Osteoblast (primary cell): Measurements from ENCODE around the gene CFAP97D2. TPM values are rescaled to one million over a fixed set of nuclear protein-coding genes. Genes with fewer than 3 reads are reported as not detected.
"Not testable (repeated sequence)": the region's sequence is repeated elsewhere in the genome, so short reads cannot be mapped to it uniquely, and the experiment has no call there.

Experiments
- DNase-seq: peaks from one replicate; pipeline ENCODE4 v3.0.0; 2011; ENCODE audit warnings: low spot score, mixed read lengths; ENCODE audit not compliant: insufficient read length; ENCODE audit errors: missing footprints
- H2AFZ ChIP-seq: 2 replicates; pipeline ENCODE4 v1.6.0; 2011; ENCODE audit warnings: mild to moderate bottlenecking, low read length
- H3K27ac ChIP-seq: 2 replicates; pipeline ENCODE4 v1.5.1; 2011; ENCODE audit warnings: mild to moderate bottlenecking, low read depth, low read length, moderate library complexity
- H3K27me3 ChIP-seq: 2 replicates; pipeline ENCODE4 v1.6.0; 2012; ENCODE audit warnings: mild to moderate bottlenecking, control low read depth, inconsistent platforms, low read length, moderate library complexity; ENCODE audit not compliant: insufficient read depth
- H3K36me3 ChIP-seq: 2 replicates; pipeline ENCODE4 v1.5.1; 2011; ENCODE audit warnings: mild to moderate bottlenecking, low read length, control low read depth, moderate library complexity; ENCODE audit not compliant: insufficient read depth
- H3K4me1 ChIP-seq: 2 replicates; pipeline ENCODE4 v1.5.1; 2011; ENCODE audit warnings: mild to moderate bottlenecking, low read length, control low read depth, moderate library complexity; ENCODE audit not compliant: insufficient read depth
- H3K4me2 ChIP-seq: 2 replicates; pipeline ENCODE4 v1.6.0; 2011; ENCODE audit warnings: mild to moderate bottlenecking, low read length; ENCODE audit not compliant: insufficient read depth
- H3K4me3 ChIP-seq: fragments of 200-600 bp; sonication (generic); 3 replicates; pipeline ENCODE4 v1.5.1; 2012; ENCODE audit warnings: mild to moderate bottlenecking, low read length, inconsistent platforms; ENCODE audit not compliant: insufficient read depth
- H3K79me2 ChIP-seq: 2 replicates; pipeline ENCODE4 v1.6.0; 2012; ENCODE audit warnings: mild to moderate bottlenecking, low read length, control low read depth, inconsistent platforms; ENCODE audit not compliant: insufficient read depth
- H3K9me3 ChIP-seq: 2 replicates; pipeline ENCODE4 v1.5.1; 2011; ENCODE audit warnings: low read depth, low read length, control low read depth
- H4K20me1 ChIP-seq: 2 replicates; pipeline ENCODE4 v1.6.0; 2012; ENCODE audit warnings: mild to moderate bottlenecking, low read length, control low read depth; ENCODE audit not compliant: insufficient read depth
- CTCF ChIP-seq: IDR thresholded peaks from 2 replicates; pipeline ENCODE4 v1.5.1; 2011; ENCODE audit warnings: mild to moderate bottlenecking, low read depth, low read length, moderate library complexity; ENCODE audit errors: extremely low read depth
- total RNA-seq: library from RNA; depleted of rRNA; stranded (reverse); fragments of >200 nt; gene quantifications from 2 replicates; pipeline ENCODE4 v1.2.3, GENCODE V29; 2012

CFAP97D2 gene
- total RNA-seq, 1 donor = not detected

- TF ChIP-seq CTCF = no peak
- Histone ChIP-seq H3K4me2 (no peak overlapping the region), H3K36me3 (no peaks in the 10 kb centered on the region), H3K9me3 (no peaks in the 10 kb centered on the region), H3K4me1 (no peaks in the 10 kb centered on the region), H3K4me3 (no peak overlapping the region), H2AFZ (no peak overlapping the region), H3K27me3 (peaks cover 24% of the 10 kb centered on the region), H3K79me2 (no peaks in the 10 kb centered on the region), H4K20me1 (no peaks in the 10 kb centered on the region), H3K27ac (no peak overlapping the region)
- no peak for DNase-seq
Observed at GRCh38 chr13:114174529-114174961, 4.5 kb upstream of the CFAP97D2 start.

- not testable (repeated sequence) for H3K4me2 ChIP-seq, H2AFZ ChIP-seq, H3K4me1 ChIP-seq, H3K4me3 ChIP-seq, H4K20me1 ChIP-seq, H3K9me3 ChIP-seq, H3K27ac ChIP-seq, H3K36me3 ChIP-seq, H3K79me2 ChIP-seq
- DNase-seq = peak; percentile 29
- peaks cover 27% of the 10 kb centered on the region for H3K27me3 ChIP-seq
Observed at GRCh38 chr13:114176359-114176902, 2.6 kb upstream of the CFAP97D2 start.

- H3K79me2 ChIP-seq = no peaks in the 10 kb centered on the region
- H3K4me3 ChIP-seq = no peak overlapping the region
- H3K36me3 ChIP-seq = no peaks in the 10 kb centered on the region
- H3K4me1 ChIP-seq = no peaks in the 10 kb centered on the region
- H2AFZ ChIP-seq = no peak overlapping the region
- H3K4me2 ChIP-seq = no peak overlapping the region
- H3K27ac ChIP-seq = no peak overlapping the region
- peak; percentile 83 for DNase-seq
- no peaks in the 10 kb centered on the region for H4K20me1 ChIP-seq
- H3K9me3 ChIP-seq = no peaks in the 10 kb centered on the region
- no peak for TF ChIP-seq CTCF
- peaks cover 29% of the 10 kb centered on the region for H3K27me3 ChIP-seq
Observed at GRCh38 chr13:114177245-114178010, 1.6 kb upstream of the CFAP97D2 start.

- TF ChIP-seq CTCF = no peak
Observed at GRCh38 chr13:114185182-114185971, 6.3 kb downstream of the CFAP97D2 start.

More at GRCh38 chr13:114185182-114185971, 6.3 kb downstream of the CFAP97D2 start:
- no peaks in the 10 kb centered on the region for H4K20me1 ChIP-seq
- H3K4me3 ChIP-seq = no peak overlapping the region
- H3K79me2 ChIP-seq = no peaks in the 10 kb centered on the region
- H3K4me2 ChIP-seq = no peak overlapping the region
- no peaks in the 10 kb centered on the region for H3K4me1 ChIP-seq
- DNase-seq = no peak
- H3K27ac ChIP-seq = no peak overlapping the region
- no peak overlapping the region for H2AFZ ChIP-seq
- H3K27me3 ChIP-seq = peaks cover 26% of the 10 kb centered on the region
- no peaks in the 10 kb centered on the region for H3K36me3 ChIP-seq
- peaks cover 4% of the 10 kb centered on the region for H3K9me3 ChIP-seq
